RPMI8226 (cell line): ENCODE measurements around the gene GMNN.

ENCODE experiments used
- DNase-seq: peaks from one replicate; pipeline ENCODE4 v3.0.0-alpha.2; 2015

The GMNN gene

GRCh38 chr6:24818346-24818745 is 43.6 kb downstream of the GMNN start:
- no peak for DNase-seq

DNA sequence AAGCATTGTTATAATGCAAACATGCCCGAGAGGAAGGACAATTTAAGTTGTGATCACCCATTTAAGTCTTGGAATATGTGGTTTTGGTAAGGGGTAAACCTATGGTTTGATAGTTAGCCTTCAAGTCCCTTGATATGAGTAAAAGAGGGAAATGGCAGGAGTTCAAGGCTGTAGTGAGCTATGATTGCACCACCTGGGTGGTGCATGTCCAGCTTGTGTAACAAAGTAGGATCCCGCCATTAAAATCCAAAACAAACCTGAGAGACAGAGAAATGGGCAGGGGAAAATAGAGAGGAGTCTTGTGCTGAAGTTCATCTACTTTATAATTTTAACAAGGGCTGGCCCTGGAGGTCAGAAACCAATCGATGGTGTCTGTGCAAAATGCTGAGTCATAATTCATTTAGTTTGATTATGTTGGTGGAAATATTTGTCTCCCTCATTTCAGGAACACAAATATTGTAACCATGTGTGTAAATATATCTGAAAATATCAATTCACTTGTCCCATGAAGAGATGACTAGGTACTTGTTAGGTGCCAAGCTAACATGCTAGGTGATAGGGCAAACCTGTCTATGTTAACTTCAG is 47.2 kb downstream of the GMNN start:
- DNase-seq: no peak

- DNase-seq: no peak
Observed at GRCh38 chr6:24822696-24823095, 48.0 kb downstream of the GMNN start.

GRCh38 chr6:24823185-24823584 is 48.4 kb downstream of the GMNN start:
- no peak for DNase-seq

DNA sequence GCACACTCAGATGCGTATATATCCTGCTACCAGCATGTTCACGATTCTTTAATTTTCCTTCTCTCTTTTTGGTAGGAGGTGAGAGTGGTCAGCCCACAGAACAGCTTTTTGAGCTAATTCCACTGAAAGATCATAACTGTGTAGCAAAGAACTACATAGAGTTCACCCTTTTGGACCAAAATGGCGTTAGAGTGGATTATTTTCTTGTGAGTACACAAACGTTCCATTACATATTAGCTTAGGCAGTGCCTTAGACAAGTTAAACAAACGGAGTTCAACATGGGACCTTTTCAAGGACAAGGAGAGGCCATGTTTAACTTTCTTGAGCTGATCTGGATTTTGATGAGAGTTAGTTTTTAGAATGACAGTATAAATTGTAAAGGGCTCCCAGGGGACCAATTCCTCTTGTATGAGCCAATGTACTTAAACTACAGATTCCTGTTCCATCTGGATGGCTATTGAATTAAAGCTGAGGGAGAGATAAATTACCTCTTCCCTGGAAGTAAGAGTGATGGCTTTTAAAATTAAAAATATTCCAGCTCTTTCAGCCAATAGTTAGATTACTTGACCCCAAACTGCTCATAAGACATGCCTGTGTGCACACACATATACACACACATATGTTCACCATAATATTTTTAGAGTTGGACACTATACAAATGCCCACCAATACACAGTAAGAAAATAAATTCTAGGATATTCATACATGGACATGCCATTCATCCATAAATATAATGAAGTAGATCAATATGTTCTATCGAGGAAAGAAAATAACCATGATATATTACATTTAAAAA is 49.6 kb downstream of the GMNN start:
- no peak for DNase-seq

DNA sequence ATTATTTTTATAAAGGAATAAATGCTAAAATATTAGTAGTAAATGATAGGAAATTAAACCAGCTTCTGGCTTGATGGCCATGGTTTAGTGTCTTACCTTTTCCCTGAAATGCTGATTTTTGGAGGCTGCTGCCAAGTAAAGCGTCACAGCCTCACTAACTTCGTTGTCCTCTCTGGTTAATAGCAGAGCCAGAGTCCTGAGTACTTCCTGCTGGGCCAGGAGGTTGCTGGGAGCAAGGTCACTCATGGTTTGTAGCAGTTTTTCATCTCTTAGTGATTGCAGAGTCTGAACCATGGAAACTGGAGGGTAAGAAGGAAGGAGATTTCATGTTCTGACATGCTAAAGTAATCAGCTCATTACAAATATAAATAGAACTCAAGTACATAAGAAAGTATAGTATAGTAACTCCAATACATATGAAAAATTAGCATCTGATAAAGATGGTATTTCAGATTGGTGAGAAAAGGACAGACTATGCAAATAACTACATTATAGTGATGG is 50.4 kb downstream of the GMNN start:
- DNase-seq: no peak

DNA sequence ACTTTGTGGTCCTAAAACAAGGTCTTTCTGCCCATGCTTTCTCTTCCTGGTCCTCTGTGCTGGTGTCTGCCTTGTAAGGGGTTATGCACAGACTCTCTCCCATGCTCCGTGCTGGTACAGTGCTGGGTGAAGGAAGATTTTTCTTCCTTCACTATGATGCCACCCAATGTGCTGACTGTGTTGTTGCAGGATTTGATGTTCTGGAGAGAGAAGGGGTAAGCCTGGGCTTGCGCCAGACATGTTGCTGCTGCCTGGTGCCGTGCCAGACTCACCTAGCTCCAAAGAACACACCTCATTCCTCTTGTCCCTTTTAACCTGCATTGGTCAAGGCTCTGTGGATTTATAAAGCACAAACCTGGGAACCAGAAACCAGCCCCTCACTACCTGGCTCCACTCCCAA is 52.4 kb downstream of the GMNN start:
- peak; percentile 77 for DNase-seq

GRCh38 chr6:24827970-24828369 is 53.2 kb downstream of the GMNN start:
- no peak for DNase-seq

- no peak for DNase-seq
Observed at GRCh38 chr6:24829657-24830056, 54.9 kb downstream of the GMNN start.

DNA sequence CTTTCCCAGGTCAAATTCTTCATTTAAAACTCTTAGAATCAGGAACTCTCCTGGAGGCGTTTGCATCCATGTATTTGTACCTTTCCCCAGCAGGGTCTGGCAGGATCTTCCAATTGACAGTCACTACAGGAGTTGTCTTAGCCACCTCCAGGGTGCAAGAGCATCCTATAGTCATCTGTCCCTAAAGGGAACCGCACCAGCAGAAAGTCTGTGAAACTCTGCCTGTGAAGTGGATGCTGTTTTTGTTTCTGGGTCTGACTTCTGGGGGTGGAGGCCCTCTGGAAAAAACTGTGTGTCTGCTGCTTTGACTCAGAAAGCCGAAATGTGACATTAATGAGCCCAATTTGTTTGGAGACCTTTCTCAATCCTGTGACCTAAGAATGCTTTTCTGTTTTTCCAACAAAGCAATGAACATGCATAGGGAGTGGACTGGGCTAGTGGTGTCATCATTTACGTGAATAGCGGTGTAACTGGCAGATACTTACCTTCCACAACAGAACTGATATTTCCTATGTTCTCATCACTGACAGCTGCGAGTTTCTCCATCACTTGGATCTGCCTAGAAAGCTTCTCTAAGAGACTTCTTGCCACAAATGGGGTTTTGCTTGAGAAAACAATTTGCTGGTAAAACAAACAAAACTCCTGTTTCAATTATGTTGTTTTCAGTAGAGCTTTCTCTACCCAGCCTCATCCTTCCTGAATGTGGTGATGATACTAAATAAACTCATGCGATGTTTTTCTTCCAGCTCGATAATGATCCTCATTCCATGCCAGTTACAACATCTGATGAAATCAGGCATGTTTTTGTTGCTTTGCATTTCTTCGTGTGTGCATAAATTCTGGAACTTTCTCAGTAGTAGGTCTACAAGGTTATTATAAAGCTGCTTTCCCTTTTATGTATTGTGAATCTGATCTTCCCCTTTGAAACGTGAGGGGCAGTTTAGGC is 57.3 kb downstream of the GMNN start:
- DNase-seq: no peak

DNA sequence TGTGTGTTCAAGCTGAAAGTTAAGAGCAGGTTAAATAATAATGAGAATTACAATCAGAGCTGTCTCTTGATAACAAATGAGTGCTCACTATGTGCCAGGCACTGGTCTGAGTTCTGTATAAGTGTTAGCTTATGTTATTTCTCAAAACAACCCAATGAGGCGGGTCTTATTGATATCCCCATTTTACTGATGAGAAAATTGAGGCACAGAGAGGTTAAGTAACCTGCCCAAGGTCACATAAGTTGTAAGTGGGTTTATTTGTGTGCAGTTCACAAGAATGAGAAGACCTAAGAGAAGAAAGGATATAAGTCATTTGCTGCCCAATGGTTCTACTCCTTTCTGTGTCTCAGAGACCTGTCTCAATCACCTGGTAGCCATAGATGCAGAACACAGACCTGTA is 58.1 kb downstream of the GMNN start:
- no peak for DNase-seq

DNA sequence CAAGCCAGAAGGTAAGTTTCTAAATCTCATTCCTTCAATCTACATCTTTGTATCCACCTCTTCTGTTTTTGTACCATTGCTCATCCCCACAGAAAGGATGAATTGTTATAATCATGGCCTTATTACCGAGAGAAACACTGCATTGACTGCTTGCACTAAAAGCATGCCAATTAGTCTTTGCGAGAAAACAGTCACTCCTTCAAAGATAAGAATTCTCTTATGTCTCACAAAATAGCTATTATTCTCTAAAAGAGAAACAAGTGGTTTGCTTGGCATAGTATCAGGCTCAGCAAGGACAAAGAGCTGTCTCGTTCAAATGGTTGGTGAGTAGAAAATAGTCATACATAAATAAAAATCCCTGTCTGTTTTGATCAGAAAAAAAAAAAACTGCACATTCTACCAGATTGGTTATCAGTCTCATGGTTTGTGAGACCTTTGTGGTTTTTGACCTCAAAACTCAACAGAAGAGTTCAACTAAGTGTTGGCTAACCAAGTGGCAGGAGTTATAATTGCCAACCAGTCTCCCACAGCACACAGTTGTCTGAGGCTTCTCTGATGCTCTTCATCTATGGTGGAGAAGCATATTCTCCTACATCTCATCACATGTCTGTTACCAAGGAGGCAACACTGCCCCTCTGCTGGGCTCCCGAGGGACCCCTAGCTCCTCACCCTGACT is 59.1 kb downstream of the GMNN start:
- no peak for DNase-seq
